Thoracic aorta (tissue), 2 donors: ENCODE data around the gene NEUROG3. TPM values are rescaled to one million over a fixed set of nuclear protein-coding genes. Genes with fewer than 3 reads are reported as not detected.

ENCODE experiments used
- ATAC-seq: fragments of 150-250 bp; one replicate; pipeline ENCODE4 v1.8.0; 2017; ENCODE audit warnings: low read depth; ENCODE audit not compliant: insufficient number of reproducible peaks, low FRiP score
- DNase-seq: peaks from one replicate; pipeline ENCODE4 v3.0.0-alpha.2; 2020; ENCODE audit warnings: low spot score
- H3K27ac ChIP-seq, 2 donors: fragments of 200-600 bp; sonication (generic); 1 replicate in 1 of 2; 2 replicates in 1 of 2; pipeline ENCODE4 v1.5.1; 2016; ENCODE audit warnings: mild to moderate bottlenecking in 2 of 2, moderate library complexity in 2 of 2
- H3K27me3 ChIP-seq: fragments of 200-600 bp; sonication (generic); replicated peaks from 2 replicates; pipeline ENCODE4 v1.6.0; 2016; ENCODE audit warnings: mild to moderate bottlenecking; ENCODE audit not compliant: insufficient read depth
- H3K36me3 ChIP-seq: fragments of 200-600 bp; sonication (generic); one replicate; pipeline ENCODE4 v1.5.1; 2016
- H3K4me1 ChIP-seq, 2 donors: fragments of 200-600 bp; sonication (generic); 1 replicate in 1 of 2; 2 replicates in 1 of 2; pipeline versions ENCODE4 v1.5.1 to v1.6.0; 2016; ENCODE audit warnings: low read depth in 2 of 2, mild to moderate bottlenecking in 1 of 2; ENCODE audit not compliant: control insufficient read depth in 1 of 2
- H3K4me3 ChIP-seq: fragments of 200-600 bp; sonication (generic); 2 replicates; pipeline ENCODE4 v1.5.1; 2016; ENCODE audit warnings: mild to moderate bottlenecking
- H3K9me3 ChIP-seq: fragments of 200-600 bp; sonication (generic); 2 replicates; pipeline ENCODE4 v1.5.1; 2016
- CTCF ChIP-seq: fragments of 200-600 bp; sonication (generic); IDR thresholded peaks from one replicate; pipeline ENCODE4 v1.5.1; 2019; ENCODE audit warnings: antibody characterized with exemption
- total RNA-seq, 2 donors: library from RNA; depleted of rRNA; stranded (reverse); fragments of >200 nt; gene quantifications; one replicate each; pipeline versions ENCODE4 v1.1.0 to v1.2.3, GENCODE V29; 2016

NEUROG3 gene
- 1 to 10 TPM in 1 of 2 donors, not detected in 1; 2.8 TPM for total RNA-seq

- Histone ChIP-seq H3K27me3 (peaks cover 6% of the 10 kb centered on the region), H3K4me1 (peaks cover 3 to 25% of the 10 kb centered on the region in 2 donors), H3K9me3 (no peaks in the 10 kb centered on the region), H3K27ac (no peak within 1 kb of the TSS), H3K4me3 (peak within 1 kb of the TSS; percentile 53), H3K36me3 (no peaks in the 10 kb centered on the region)
- TF ChIP-seq CTCF: no peak
- ATAC-seq: no peak
- DNase-seq: no peak
Observed at GRCh38 chr10:69573056-69573806, at the start of gene NEUROG3. Gene NEUROG3, minus strand, starts transcription at chr10:69573422. Its CDS starts 379 bp downstream, at chr10:69573043.

GRCh38 chr10:69620625-69621024 lies 47.4 kb upstream of the NEUROG3 start:
- Histone ChIP-seq H3K36me3 (no peaks in the 10 kb centered on the region), H3K4me1 (no peaks in the 10 kb centered on the region), H3K27me3 (no peaks in the 10 kb centered on the region), H3K27ac (no peak overlapping the region), H3K4me3 (no peak overlapping the region), H3K9me3 (no peaks in the 10 kb centered on the region)
- no peak for ATAC-seq
- no peak for TF ChIP-seq CTCF
- DNase-seq: no peak

GRCh38 chr10:69619626-69620025 lies 46.4 kb upstream of the NEUROG3 start:
- H3K4me1 ChIP-seq: no peaks in the 10 kb centered on the region
- no peaks in the 10 kb centered on the region for H3K27me3 ChIP-seq
- no peak for DNase-seq
- H3K27ac ChIP-seq: no peak overlapping the region
- no peak overlapping the region for H3K4me3 ChIP-seq
- no peaks in the 10 kb centered on the region for H3K9me3 ChIP-seq
- no peak for TF ChIP-seq CTCF
- ATAC-seq: no peak
- H3K36me3 ChIP-seq: no peaks in the 10 kb centered on the region

GRCh38 chr10:69618746-69619145 lies 45.5 kb upstream of the NEUROG3 start:
- H3K4me3 ChIP-seq: no peak overlapping the region
- no peaks in the 10 kb centered on the region for H3K4me1 ChIP-seq
- no peak overlapping the region for H3K27ac ChIP-seq
- no peaks in the 10 kb centered on the region for H3K27me3 ChIP-seq
- no peaks in the 10 kb centered on the region for H3K36me3 ChIP-seq
- DNase-seq: no peak
- H3K9me3 ChIP-seq: no peaks in the 10 kb centered on the region
- no peak for ATAC-seq
- TF ChIP-seq CTCF: no peak

GRCh38 chr10:69616358-69616757 lies 43.1 kb upstream of the NEUROG3 start:
- Histone ChIP-seq H3K9me3 (no peaks in the 10 kb centered on the region), H3K27ac (no peak overlapping the region), H3K4me3 (no peak overlapping the region), H3K27me3 (no peaks in the 10 kb centered on the region), H3K4me1 (no peaks in the 10 kb centered on the region), H3K36me3 (no peaks in the 10 kb centered on the region)
- ATAC-seq (no peak), DNase-seq (no peak)
- TF ChIP-seq CTCF: no peak
